Esophagus muscularis mucosa (tissue), 3 donors: ENCODE measurements around the gene ZFHX3.

ENCODE experiments used
- CTCF ChIP-seq, 3 experiments: fragments of 200-600 bp in 2 of 3; fragments of 450-650 bp in 1 of 3; sonication (generic) in 2 of 3; IDR thresholded peaks; one replicate each; pipeline ENCODE4 v1.5.1; 2017 to 2019; ENCODE audit warnings: antibody characterized with exemption in 3 of 3, mild to moderate bottlenecking in 2 of 3, moderate library complexity in 1 of 3
- POLR2A ChIP-seq: fragments of 450-650 bp; IDR thresholded peaks from one replicate; pipeline ENCODE4 v1.6.1; 2017; ENCODE audit warnings: antibody characterized with exemption, moderate library complexity, mild to moderate bottlenecking, low read depth

GRCh38 chr16:72959301-72959996, 88.5 kb downstream of the ZFHX3 start:
- TF ChIP-seq CTCF (IDR thresholded peaks at IDR 0.05) (no peak), POLR2A (no peak)
